ENCODE measurements around the gene GPS1.

DNA sequence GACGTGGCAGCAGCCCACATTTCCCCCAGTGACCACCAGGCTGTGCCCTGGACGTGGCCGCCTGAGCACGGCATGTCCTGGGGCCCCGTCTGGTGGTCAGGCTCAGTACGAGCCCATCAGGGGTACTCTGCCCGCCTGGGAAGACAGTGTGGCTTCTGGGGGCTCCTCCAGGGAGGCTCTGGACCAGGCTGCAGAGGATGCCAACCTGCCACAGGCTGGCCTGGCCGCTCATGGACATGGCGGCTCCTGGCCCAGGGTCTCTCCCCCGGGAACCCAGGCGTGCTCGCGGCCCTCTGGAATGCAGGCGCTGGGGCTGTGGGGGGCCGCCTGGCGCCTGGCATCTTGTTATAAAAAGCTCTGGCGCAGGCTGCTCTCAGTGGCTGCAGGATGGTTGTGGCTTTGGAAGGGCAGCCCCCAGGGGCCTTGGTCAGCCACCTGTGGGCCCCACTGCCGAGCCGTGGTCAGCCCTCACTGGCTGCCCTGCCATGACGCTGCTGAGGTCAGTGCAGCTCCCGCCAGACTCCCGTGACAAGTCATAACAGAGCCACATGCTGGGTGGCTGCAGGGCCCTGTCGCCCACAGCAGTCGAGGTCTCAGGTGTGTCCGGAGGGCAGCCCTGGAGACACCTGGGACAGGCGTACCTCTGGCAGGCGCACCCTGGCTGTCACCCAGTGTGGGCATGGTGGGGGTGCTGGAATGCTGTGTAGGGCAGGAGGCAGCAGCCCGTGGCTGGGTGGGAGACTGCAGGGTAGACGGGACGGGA is 44.0 kb upstream of the GPS1 start:
- TF ChIP-seq, protein P1, sequence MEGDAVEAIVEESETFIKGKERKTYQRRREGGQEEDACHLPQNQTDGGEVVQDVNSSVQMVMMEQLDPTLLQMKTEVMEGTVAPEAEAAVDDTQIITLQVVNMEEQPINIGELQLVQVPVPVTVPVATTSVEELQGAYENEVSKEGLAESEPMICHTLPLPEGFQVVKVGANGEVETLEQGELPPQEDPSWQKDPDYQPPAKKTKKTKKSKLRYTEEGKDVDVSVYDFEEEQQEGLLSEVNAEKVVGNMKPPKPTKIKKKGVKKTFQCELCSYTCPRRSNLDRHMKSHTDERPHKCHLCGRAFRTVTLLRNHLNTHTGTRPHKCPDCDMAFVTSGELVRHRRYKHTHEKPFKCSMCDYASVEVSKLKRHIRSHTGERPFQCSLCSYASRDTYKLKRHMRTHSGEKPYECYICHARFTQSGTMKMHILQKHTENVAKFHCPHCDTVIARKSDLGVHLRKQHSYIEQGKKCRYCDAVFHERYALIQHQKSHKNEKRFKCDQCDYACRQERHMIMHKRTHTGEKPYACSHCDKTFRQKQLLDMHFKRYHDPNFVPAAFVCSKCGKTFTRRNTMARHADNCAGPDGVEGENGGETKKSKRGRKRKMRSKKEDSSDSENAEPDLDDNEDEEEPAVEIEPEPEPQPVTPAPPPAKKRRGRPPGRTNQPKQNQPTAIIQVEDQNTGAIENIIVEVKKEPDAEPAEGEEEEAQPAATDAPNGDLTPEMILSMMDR (IDR thresholded peaks at IDR 0.05; ENCODE audit: low read depth, low read length, poor library complexity, severe bottlenecking): no peak
- TF ChIP-seq EZH2phosphoT487 (IDR thresholded peaks at IDR 0.05; ENCODE audit: borderline replicate concordance, low read length): no peak

Data from DOHH2 (cell line).